CD4-positive, alpha-beta T cell treated with Interleukin-15 for 4 hours (primary cell): ENCODE data around the gene ZNG1C.
"Not testable (repeated sequence)": the region's sequence is repeated elsewhere in the genome, so short reads cannot be mapped to it uniquely, and the experiment has no call there.

Source experiments
- DNase-seq: peaks from one replicate; pipeline ENCODE4 v3.0.0-alpha.2; 2020; ENCODE audit warnings: low spot score

ZNG1C gene

GRCh38 chr9:68241683-68242082 is at the start of gene ZNG1C:
TSS of gene ZNG1C (plus strand) at chr9:68241983. CDS start at chr9:68242032, 49 bp downstream.
- DNase-seq: not testable (repeated sequence)

GRCh38 chr9:68242437-68242836 is 654 bp downstream of the ZNG1C start:
- DNase-seq: not testable (repeated sequence)

- DNase-seq: not testable (repeated sequence)
These were observed 39.3 kb downstream of the ZNG1C start for GRCh38 chr9:68281041-68281440.

GRCh38 chr9:68302567-68302966 is 60.8 kb downstream of the ZNG1C start, which contains the start of gene FOXD4L3:
TSS of gene FOXD4L3 (plus strand) at chr9:68302867. CDS start at chr9:68302952, 85 bp downstream.
- DNase-seq: not testable (repeated sequence)

GRCh38 chr9:68303771-68304170 is 62.0 kb downstream of the ZNG1C start:
- DNase-seq: not testable (repeated sequence)

GRCh38 chr9:68304212-68304611 is 62.4 kb downstream of the ZNG1C start:
- DNase-seq: not testable (repeated sequence)

- DNase-seq: not testable (repeated sequence)
These were observed 63.0 kb downstream of the ZNG1C start for GRCh38 chr9:68304777-68305176.

- DNase-seq: not testable (repeated sequence)
These were observed 64.0 kb downstream of the ZNG1C start for GRCh38 chr9:68305680-68306285.

GRCh38 chr9:68306391-68306964 is 64.7 kb downstream of the ZNG1C start:
- DNase-seq: not testable (repeated sequence)

GRCh38 chr9:68307127-68307526 is 65.3 kb downstream of the ZNG1C start:
- DNase-seq: not testable (repeated sequence)

GRCh38 chr9:68307654-68308053 is 65.9 kb downstream of the ZNG1C start:
- DNase-seq: not testable (repeated sequence)

- DNase-seq: not testable (repeated sequence)
These were observed 69.4 kb downstream of the ZNG1C start for GRCh38 chr9:68311208-68311607.

GRCh38 chr9:68318209-68318608 is 76.4 kb downstream of the ZNG1C start:
- not testable (repeated sequence) for DNase-seq

- DNase-seq: not testable (repeated sequence)
These were observed 82.0 kb downstream of the ZNG1C start for GRCh38 chr9:68323749-68324148.

- not testable (repeated sequence) for DNase-seq
These were observed 82.7 kb downstream of the ZNG1C start for GRCh38 chr9:68324518-68324917.

- not testable (repeated sequence) for DNase-seq
These were observed 87.3 kb downstream of the ZNG1C start for GRCh38 chr9:68329106-68329505.

- not testable (repeated sequence) for DNase-seq
These were observed 88.9 kb downstream of the ZNG1C start for GRCh38 chr9:68330531-68331173.

- not testable (repeated sequence) for DNase-seq
These were observed 90.3 kb downstream of the ZNG1C start for GRCh38 chr9:68332122-68332521.

GRCh38 chr9:68335935-68336334 is 94.2 kb downstream of the ZNG1C start:
- not testable (repeated sequence) for DNase-seq

- not testable (repeated sequence) for DNase-seq
These were observed 95.0 kb downstream of the ZNG1C start for GRCh38 chr9:68336639-68337339.

GRCh38 chr9:68338000-68338399 is 96.2 kb downstream of the ZNG1C start:
- DNase-seq: not testable (repeated sequence)
